HepG2 (cell line): ENCODE measurements around the gene FSD1. TPM values are rescaled to one million over a fixed set of nuclear protein-coding genes. Genes with fewer than 3 reads are reported as not detected.

Source experiments
- ELF4 ChIP-seq: sonication (generic); formaldehyde crosslinking; IDR thresholded peaks from 2 replicates; pipeline ENCODE4 v1.5.0; 2020; ENCODE audit warnings: missing genetic modification reagents, mild to moderate bottlenecking, moderate library complexity, borderline replicate concordance
- ETV6 ChIP-seq: sonication (generic); formaldehyde crosslinking; conservative IDR thresholded peaks from 2 replicates; pipeline ENCODE4 v1.4.0; 2020; ENCODE audit warnings: missing genetic modification reagents
- FOXO1 ChIP-seq: sonication (generic); formaldehyde crosslinking; IDR thresholded peaks from 2 replicates; pipeline ENCODE4 v1.4.0; 2020; ENCODE audit warnings: missing genetic modification reagents
- HDAC6 ChIP-seq: fragments of 200-600 bp; sonication (generic); IDR thresholded peaks from 2 replicates; pipeline ENCODE4 v1.7.0; 2017; ENCODE audit warnings: mild to moderate bottlenecking, antibody characterized with exemption, low read length, low read depth
- IKZF4 ChIP-seq: sonication (generic); formaldehyde crosslinking; IDR thresholded peaks from 2 replicates; pipeline ENCODE4 v1.5.1; 2020; ENCODE audit warnings: borderline replicate concordance, mild to moderate bottlenecking, low read depth, missing genetic modification reagents; ENCODE audit errors: not compliant biosample characterization
- JUNB ChIP-seq: sonication (generic); formaldehyde crosslinking; IDR thresholded peaks from 2 replicates; pipeline ENCODE4 v1.8.0; 2022; ENCODE audit warnings: missing genetic modification reagents, mild to moderate bottlenecking, borderline replicate concordance
- KLF12 ChIP-seq: sonication (generic); formaldehyde crosslinking; IDR thresholded peaks from 2 replicates; pipeline ENCODE4 v1.4.0; 2020; ENCODE audit warnings: missing genetic modification reagents, borderline replicate concordance
- NCOA2 ChIP-seq: sonication (generic); formaldehyde crosslinking; IDR thresholded peaks from 2 replicates; pipeline ENCODE4 v1.8.0; 2022; ENCODE audit warnings: inconsistent platforms
- NFIB ChIP-seq: sonication (generic); formaldehyde crosslinking; IDR thresholded peaks from 2 replicates; pipeline ENCODE4 v1.9.0; 2021; ENCODE audit warnings: missing genetic modification reagents, mild to moderate bottlenecking, borderline replicate concordance
- ZIK1 ChIP-seq: sonication (generic); formaldehyde crosslinking; IDR thresholded peaks from 2 replicates; pipeline ENCODE4 v1.5.0; 2020; ENCODE audit warnings: mild to moderate bottlenecking, low read depth, missing genetic modification reagents, borderline replicate concordance
- ZNF136 ChIP-seq: sonication (generic); formaldehyde crosslinking; IDR thresholded peaks from 2 replicates; pipeline ENCODE4 v1.8.1; 2022; ENCODE audit warnings: low read depth, mild to moderate bottlenecking, moderate library complexity, missing genetic modification reagents
- ZNF33A ChIP-seq: sonication (generic); formaldehyde crosslinking; IDR thresholded peaks from 2 replicates; pipeline ENCODE4 v1.5.1; 2020; ENCODE audit warnings: missing genetic modification reagents, mild to moderate bottlenecking, moderate library complexity, borderline replicate concordance
- ZNF564 ChIP-seq: sonication (generic); formaldehyde crosslinking; IDR thresholded peaks from 2 replicates; pipeline ENCODE4 v1.8.1; 2023; ENCODE audit warnings: mild to moderate bottlenecking, missing genetic modification reagents
- ZNF570 ChIP-seq: sonication (generic); formaldehyde crosslinking; IDR thresholded peaks from 2 replicates; pipeline ENCODE4 v1.4.0; 2020; ENCODE audit warnings: mild to moderate bottlenecking, missing genetic modification reagents, borderline replicate concordance
- ZNF607 ChIP-seq: sonication (generic); formaldehyde crosslinking; IDR thresholded peaks from 2 replicates; pipeline ENCODE4 v1.5.1; 2020; ENCODE audit warnings: missing genetic modification reagents, mild to moderate bottlenecking, borderline replicate concordance
- ZNF660 ChIP-seq: sonication (generic); formaldehyde crosslinking; IDR thresholded peaks from 2 replicates; pipeline ENCODE4 v1.5.1; 2020; ENCODE audit warnings: mild to moderate bottlenecking, low read depth, missing genetic modification reagents, borderline replicate concordance
- ZNF7 ChIP-seq: IDR thresholded peaks from 2 replicates; pipeline ENCODE4 v1.6.1; 2016; ENCODE audit warnings: missing biosample characterization, missing genetic modification reagents
- ZNF746 ChIP-seq: sonication (generic); formaldehyde crosslinking; IDR thresholded peaks from 2 replicates; pipeline ENCODE4 v1.8.0; 2022; ENCODE audit warnings: mild to moderate bottlenecking, missing genetic modification reagents
- polyA plus RNA-seq, 8 experiments: library from polyadenylated mRNA; depleted of rRNA in 3 of 8; stranded (reverse) in 7 of 8; unstranded in 1 of 8; fragments of >200 nt; fragmentation: Illumina TruSeq in 4 of 8; extraction: Trizol in 4 of 8; gene quantifications; 2 replicates each; pipeline versions ENCODE4 v1.2.1 to v1.2.3, GENCODE V29; 2011 to 2016; ENCODE audit warnings: low read depth in 4 of 8, missing spikeins in 1 of 8, mixed read lengths in 1 of 8; ENCODE audit not compliant: insufficient read depth in 1 of 8
- total RNA-seq, 5 experiments: library from RNA; depleted of rRNA; stranded (reverse); fragments of >200 nt; fragmentation: Illumina TruSeq; extraction: Trizol; gene quantifications; 2 replicates each; pipeline ENCODE4 v1.2.3, GENCODE V29; 2016; ENCODE audit warnings: low read depth in 1 of 5
- TF ChIP-seq, protein P1 (sequence below): sonication (generic); formaldehyde crosslinking; IDR thresholded peaks from 2 replicates; pipeline ENCODE4 v1.5.0; 2020; ENCODE audit warnings: mild to moderate bottlenecking, missing genetic modification reagents, moderate library complexity
- TF ChIP-seq, protein P2 (sequence below): sonication (generic); formaldehyde crosslinking; IDR thresholded peaks from 2 replicates; pipeline ENCODE4 v1.4.0; 2020; ENCODE audit warnings: missing genetic modification reagents
- TF ChIP-seq, protein P3 (sequence below): sonication (generic); formaldehyde crosslinking; IDR thresholded peaks from 2 replicates; pipeline ENCODE4 v1.5.0; 2020; ENCODE audit warnings: mild to moderate bottlenecking, low read depth, missing genetic modification reagents, borderline replicate concordance
- TF ChIP-seq, protein P4 (sequence below): IDR thresholded peaks from 2 replicates; pipeline ENCODE4 v1.6.1; 2016; ENCODE audit warnings: low read depth

The FSD1 gene
- total and polyA plus RNA-seq, 2 of the 13 experiments (the other 11 are each of a cell fraction or from before 2014, with no cell fraction given), result 0.29 to 0.66 TPM

DNA sequence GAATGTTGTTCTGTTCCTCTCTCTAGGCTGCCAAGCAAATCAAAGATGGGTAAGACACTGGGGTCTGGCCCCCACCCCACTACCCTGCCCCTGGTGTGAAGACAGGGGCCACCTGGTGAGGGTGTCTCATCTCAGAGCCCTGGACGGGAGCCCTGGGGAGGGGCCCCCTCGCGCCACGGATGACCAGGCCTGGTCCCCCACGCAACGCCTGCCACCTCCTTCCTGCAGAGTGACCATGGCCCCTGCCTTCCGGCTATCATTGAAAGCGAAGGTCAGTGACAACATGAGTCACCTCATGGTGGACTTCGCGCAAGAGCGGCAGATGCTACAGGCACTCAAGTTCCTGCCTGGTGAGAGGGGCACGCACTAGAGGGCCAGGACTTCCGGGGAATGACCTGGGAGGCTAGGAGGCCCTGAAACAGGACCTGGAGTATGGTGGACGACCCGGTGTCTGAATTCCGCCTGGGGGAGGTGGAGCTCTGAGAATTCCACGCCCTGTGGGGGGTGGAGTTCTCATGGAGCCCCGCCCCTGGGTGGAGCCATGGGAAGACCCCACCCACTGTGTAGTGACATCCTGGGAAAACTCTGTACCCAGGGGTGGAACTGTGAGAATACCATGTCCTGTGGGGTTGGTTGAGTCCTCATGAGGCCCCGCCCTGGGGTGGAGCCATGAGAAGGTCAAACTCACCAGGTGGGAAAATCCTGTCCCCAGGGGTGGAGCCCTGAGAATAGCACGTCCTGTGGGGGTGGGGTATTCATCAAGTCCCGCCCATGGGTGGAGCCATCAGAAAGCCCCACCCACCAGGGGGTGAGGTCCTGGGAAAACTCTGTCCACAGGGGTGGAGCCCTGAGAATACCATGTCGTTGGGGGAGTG, 6.1 kb downstream of the FSD1 start (continued):
- TF ChIP-seq ZNF570 (CRISPR knock-in tag) (no peak), ZNF607 (CRISPR knock-in tag) (peak; percentile 93), ZNF564 (CRISPR knock-in tag) (peak; percentile 57; the same call in 1 of the 2 replicates), NCOA2 (CRISPR knock-in tag) (peak; percentile 76; the same call in 1 of the 2 replicates), FOXO1 (CRISPR knock-in tag) (peak; percentile 91), ETV6 (no peak; the same call in 1 of the 2 replicates), HDAC6 (no peak), NFIB (CRISPR knock-in tag) (no peak), ZIK1 (CRISPR knock-in tag) (0 out of 2 replicates have a peak, but pooled peaks have one; percentile 44), ZNF660 (no peak), ZNF136 (CRISPR knock-in tag) (peak; percentile 88), KLF12 (CRISPR knock-in tag) (no peak; the same call in 1 of the 2 replicates), ZNF746 (peak; percentile 77; the same call in 1 of the 2 replicates), ZNF7 (CRISPR knock-in tag) (no peak), ELF4 (CRISPR knock-in tag) (peak; percentile 91; the same call in 1 of the 2 replicates), ZNF33A (CRISPR knock-in tag) (no peak), JUNB (no peak; the same call in 1 of the 2 replicates), IKZF4 (CRISPR knock-in tag) (peak; percentile 85)
- TF ChIP-seq, protein P1, sequence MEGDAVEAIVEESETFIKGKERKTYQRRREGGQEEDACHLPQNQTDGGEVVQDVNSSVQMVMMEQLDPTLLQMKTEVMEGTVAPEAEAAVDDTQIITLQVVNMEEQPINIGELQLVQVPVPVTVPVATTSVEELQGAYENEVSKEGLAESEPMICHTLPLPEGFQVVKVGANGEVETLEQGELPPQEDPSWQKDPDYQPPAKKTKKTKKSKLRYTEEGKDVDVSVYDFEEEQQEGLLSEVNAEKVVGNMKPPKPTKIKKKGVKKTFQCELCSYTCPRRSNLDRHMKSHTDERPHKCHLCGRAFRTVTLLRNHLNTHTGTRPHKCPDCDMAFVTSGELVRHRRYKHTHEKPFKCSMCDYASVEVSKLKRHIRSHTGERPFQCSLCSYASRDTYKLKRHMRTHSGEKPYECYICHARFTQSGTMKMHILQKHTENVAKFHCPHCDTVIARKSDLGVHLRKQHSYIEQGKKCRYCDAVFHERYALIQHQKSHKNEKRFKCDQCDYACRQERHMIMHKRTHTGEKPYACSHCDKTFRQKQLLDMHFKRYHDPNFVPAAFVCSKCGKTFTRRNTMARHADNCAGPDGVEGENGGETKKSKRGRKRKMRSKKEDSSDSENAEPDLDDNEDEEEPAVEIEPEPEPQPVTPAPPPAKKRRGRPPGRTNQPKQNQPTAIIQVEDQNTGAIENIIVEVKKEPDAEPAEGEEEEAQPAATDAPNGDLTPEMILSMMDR (CRISPR knock-in tag), result peak; percentile 45; the same call in 1 of the 2 replicates
- TF ChIP-seq, protein P2, sequence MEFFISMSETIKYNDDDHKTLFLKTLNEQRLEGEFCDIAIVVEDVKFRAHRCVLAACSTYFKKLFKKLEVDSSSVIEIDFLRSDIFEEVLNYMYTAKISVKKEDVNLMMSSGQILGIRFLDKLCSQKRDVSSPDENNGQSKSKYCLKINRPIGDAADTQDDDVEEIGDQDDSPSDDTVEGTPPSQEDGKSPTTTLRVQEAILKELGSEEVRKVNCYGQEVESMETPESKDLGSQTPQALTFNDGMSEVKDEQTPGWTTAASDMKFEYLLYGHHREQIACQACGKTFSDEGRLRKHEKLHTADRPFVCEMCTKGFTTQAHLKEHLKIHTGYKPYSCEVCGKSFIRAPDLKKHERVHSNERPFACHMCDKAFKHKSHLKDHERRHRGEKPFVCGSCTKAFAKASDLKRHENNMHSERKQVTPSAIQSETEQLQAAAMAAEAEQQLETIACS (CRISPR knock-in tag), result no peak
- TF ChIP-seq, protein P3, sequence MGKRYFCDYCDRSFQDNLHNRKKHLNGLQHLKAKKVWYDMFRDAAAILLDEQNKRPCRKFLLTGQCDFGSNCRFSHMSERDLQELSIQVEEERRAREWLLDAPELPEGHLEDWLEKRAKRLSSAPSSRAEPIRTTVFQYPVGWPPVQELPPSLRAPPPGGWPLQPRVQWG (CRISPR knock-in tag), result no peak
- TF ChIP-seq, protein P4, sequence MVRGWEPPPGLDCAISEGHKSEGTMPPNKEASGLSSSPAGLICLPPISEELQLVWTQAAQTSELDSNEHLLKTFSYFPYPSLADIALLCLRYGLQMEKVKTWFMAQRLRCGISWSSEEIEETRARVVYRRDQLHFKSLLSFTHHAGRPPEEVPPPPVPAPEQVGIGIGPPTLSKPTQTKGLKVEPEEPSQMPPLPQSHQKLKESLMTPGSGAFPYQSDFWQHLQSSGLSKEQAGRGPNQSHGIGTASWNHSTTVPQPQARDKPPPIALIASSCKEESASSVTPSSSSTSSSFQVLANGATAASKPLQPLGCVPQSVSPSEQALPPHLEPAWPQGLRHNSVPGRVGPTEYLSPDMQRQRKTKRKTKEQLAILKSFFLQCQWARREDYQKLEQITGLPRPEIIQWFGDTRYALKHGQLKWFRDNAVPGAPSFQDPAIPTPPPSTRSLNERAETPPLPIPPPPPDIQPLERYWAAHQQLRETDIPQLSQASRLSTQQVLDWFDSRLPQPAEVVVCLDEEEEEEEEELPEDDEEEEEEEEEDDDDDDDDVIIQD (CRISPR knock-in tag), result peak; percentile 73; the same call in 1 of the 2 replicates
